Urinary bladder (tissue), 4 donors: ENCODE results near the gene CTDSP2. TPM values are rescaled to one million over a fixed set of nuclear protein-coding genes. Genes with fewer than 3 reads are reported as not detected.
"Not testable (repeated sequence)": the region's sequence is repeated elsewhere in the genome, so short reads cannot be mapped to it uniquely, and the experiment has no call there.

Experiments used
- DNase-seq: peaks from one replicate; pipeline ENCODE4 v3.0.0-alpha.2; 2015; ENCODE audit errors: extremely low spot score
- H3K27ac ChIP-seq: one replicate; pipeline ENCODE4 v1.5.1; 2013; ENCODE audit warnings: low read depth, mild to moderate bottlenecking, moderate library complexity
- H3K36me3 ChIP-seq: one replicate; pipeline ENCODE4 v1.6.1; 2013; ENCODE audit warnings: mild to moderate bottlenecking, moderate library complexity; ENCODE audit not compliant: insufficient read depth
- H3K4me1 ChIP-seq: one replicate; pipeline ENCODE4 v1.6.1; 2013; ENCODE audit warnings: mild to moderate bottlenecking, moderate library complexity; ENCODE audit not compliant: insufficient read depth
- H3K4me3 ChIP-seq: one replicate; pipeline ENCODE4 v1.5.1; 2013; ENCODE audit warnings: low read depth, low read length
- WGBS: extraction: QIAGEN DNeasy Blood & Tissue Kit; methylation state at CpG from one replicate; pipeline ENCODE4 v1.1.7; 2013; 5-methylcytosine and 5-hydroxymethylcytosine counted together
- polyA plus RNA-seq: library from polyadenylated mRNA; stranded (reverse); fragments of 200-250 nt; gene quantifications from one replicate; pipeline ENCODE4 v1.2.3, GENCODE V29; 2013
- total RNA-seq: library from RNA; depleted of rRNA; stranded (reverse); fragments of >200 nt; gene quantifications from one replicate; pipeline ENCODE4 v1.2.3, GENCODE V29; 2014
- donor health status: healthy with polysubstance abuse.
- donor health status: healthy.

The CTDSP2 gene
- total and polyA plus RNA-seq, 2 donors = 80.2 to 145 TPM

GRCh38 chr12:57853864-57854556, 7.5 kb upstream of the CTDSP2 start:
- no peak overlapping the region for H3K27ac ChIP-seq
- 91% methylated on average over 2 of the region's 2 CpGs for WGBS
- no peaks in the 10 kb centered on the region for H3K4me1 ChIP-seq

GRCh38 chr12:57852620-57853500, 6.3 kb upstream of the CTDSP2 start:
- WGBS = 16% methylated on average over 38 of the region's 38 CpGs
- peak overlapping the region; percentile 15 for H3K4me3 ChIP-seq
- DNase-seq = no peak
- no peaks in the 10 kb centered on the region for H3K36me3 ChIP-seq
- H3K27ac ChIP-seq = peak overlapping the region; percentile 40
- H3K4me1 ChIP-seq = no peaks in the 10 kb centered on the region

More at GRCh38 chr12:57853864-57854556, 7.5 kb upstream of the CTDSP2 start:
- H3K4me3 ChIP-seq = no peak overlapping the region
- no peaks in the 10 kb centered on the region for H3K36me3 ChIP-seq
- no peak for DNase-seq

- Histone ChIP-seq H3K4me1 (no peaks in the 10 kb centered on the region), H3K4me3 (peak overlapping the region; percentile 15), H3K36me3 (no peaks in the 10 kb centered on the region), H3K27ac (no peak overlapping the region)
- 36% methylated on average over 11 of the region's 11 CpGs for WGBS
- no peak for DNase-seq
Measured at GRCh38 chr12:57852200-57852599, 5.7 kb upstream of the CTDSP2 start.

GRCh38 chr12:57851552-57851951, 5.0 kb upstream of the CTDSP2 start:
- H3K36me3 ChIP-seq = no peaks in the 10 kb centered on the region
- no peak overlapping the region for H3K4me3 ChIP-seq
- WGBS = 82% methylated on average over 1 of the region's 1 CpG
- no peaks in the 10 kb centered on the region for H3K4me1 ChIP-seq
- DNase-seq = no peak
- H3K27ac ChIP-seq = no peak overlapping the region

- no peak overlapping the region for H3K4me3 ChIP-seq
- H3K36me3 ChIP-seq = no peaks in the 10 kb centered on the region
- DNase-seq = no peak
- no peak overlapping the region for H3K27ac ChIP-seq
- 58% methylated on average over 6 of the region's 6 CpGs for WGBS
- H3K4me1 ChIP-seq = no peaks in the 10 kb centered on the region
Measured at GRCh38 chr12:57850854-57851430, 4.4 kb upstream of the CTDSP2 start.

GRCh38 chr12:57849447-57849846, 2.9 kb upstream of the CTDSP2 start:
- H3K4me3 ChIP-seq, H3K4me1 ChIP-seq, H3K36me3 ChIP-seq, DNase-seq, H3K27ac ChIP-seq: not testable (repeated sequence)
- WGBS = 97% methylated on average over 3 of the region's 3 CpGs

- 76% methylated on average over 2 of the region's 2 CpGs for WGBS
- Histone ChIP-seq H3K36me3 (no peaks in the 10 kb centered on the region), H3K4me3 (no peak overlapping the region), H3K27ac (no peak overlapping the region), H3K4me1 (no peaks in the 10 kb centered on the region)
- no peak for DNase-seq
Measured at GRCh38 chr12:57849035-57849434, 2.5 kb upstream of the CTDSP2 start.

- no peak for DNase-seq
- H3K27ac ChIP-seq = no peak overlapping the region
- H3K4me1 ChIP-seq = no peaks in the 10 kb centered on the region
- WGBS = 90% methylated on average over 3 of the region's 3 CpGs
- H3K36me3 ChIP-seq = no peaks in the 10 kb centered on the region
- H3K4me3 ChIP-seq = no peak overlapping the region
Measured at GRCh38 chr12:57848208-57848607, 1.7 kb upstream of the CTDSP2 start.

GRCh38 chr12:57846285-57846576, 298 bp downstream of the CTDSP2 start:
- Histone ChIP-seq H3K4me3 (peak overlapping the region; percentile 97), H3K36me3 (no peaks in the 10 kb centered on the region), H3K4me1 (no peaks in the 10 kb centered on the region), H3K27ac (peak overlapping the region; percentile 98)
- DNase-seq = no peak
- WGBS = under 1% methylated on average over 26 of the region's 26 CpGs

GRCh38 chr12:57845478-57846284, 848 bp downstream of the CTDSP2 start:
- H3K36me3 ChIP-seq = no peaks in the 10 kb centered on the region
- peak overlapping the region; percentile 97 for H3K4me3 ChIP-seq
- WGBS = under 1% methylated on average over 81 of the region's 81 CpGs
- no peak for DNase-seq
- H3K27ac ChIP-seq = peak overlapping the region; percentile 98
- no peaks in the 10 kb centered on the region for H3K4me1 ChIP-seq

GRCh38 chr12:57844709-57845477, 1.6 kb downstream of the CTDSP2 start:
- Histone ChIP-seq H3K27ac (peak overlapping the region; percentile 98), H3K4me1 (peaks cover 3% of the 10 kb centered on the region), H3K4me3 (peak overlapping the region; percentile 97), H3K36me3 (no peaks in the 10 kb centered on the region)
- no peak for DNase-seq
- WGBS = under 1% methylated on average over 42 of the region's 42 CpGs

- no peaks in the 10 kb centered on the region for H3K36me3 ChIP-seq
- peak overlapping the region; percentile 2 for H3K4me3 ChIP-seq
- WGBS = 15% methylated on average over 14 of the region's 14 CpGs
- H3K4me1 ChIP-seq = peaks cover 7% of the 10 kb centered on the region
- no peak for DNase-seq
- peak overlapping the region; percentile 48 for H3K27ac ChIP-seq
Measured at GRCh38 chr12:57842342-57843294, 3.9 kb downstream of the CTDSP2 start.
